G401 (cell line): Measurements from ENCODE around the gene RASSF8. TPM values are rescaled to one million over a fixed set of nuclear protein-coding genes. Genes with fewer than 3 reads are reported as not detected.
"Not testable (repeated sequence)": the region's sequence is repeated elsewhere in the genome, so short reads cannot be mapped to it uniquely, and the experiment has no call there.

Experiments used
- DNase-seq: peaks from one replicate; pipeline ENCODE4 v3.0.0-alpha.2; 2015; ENCODE audit warnings: low spot score
- in situ Hi-C: cut with HindIII; loops from 2 replicates; pipeline ENCODE4 v1.10.0; 2016; ENCODE audit warnings: low sequenced_read_pairs, mixed read lengths
- total RNA-seq: library from RNA; depleted of rRNA; stranded (reverse); fragments of >200 nt; shearing (Covaris generic); gene quantifications from 2 replicates; pipeline ENCODE4 v1.2.3, GENCODE V29; 2014

The RASSF8 gene
- total RNA-seq, 1 experiment from 2014 or later = 13.7 TPM

DNA sequence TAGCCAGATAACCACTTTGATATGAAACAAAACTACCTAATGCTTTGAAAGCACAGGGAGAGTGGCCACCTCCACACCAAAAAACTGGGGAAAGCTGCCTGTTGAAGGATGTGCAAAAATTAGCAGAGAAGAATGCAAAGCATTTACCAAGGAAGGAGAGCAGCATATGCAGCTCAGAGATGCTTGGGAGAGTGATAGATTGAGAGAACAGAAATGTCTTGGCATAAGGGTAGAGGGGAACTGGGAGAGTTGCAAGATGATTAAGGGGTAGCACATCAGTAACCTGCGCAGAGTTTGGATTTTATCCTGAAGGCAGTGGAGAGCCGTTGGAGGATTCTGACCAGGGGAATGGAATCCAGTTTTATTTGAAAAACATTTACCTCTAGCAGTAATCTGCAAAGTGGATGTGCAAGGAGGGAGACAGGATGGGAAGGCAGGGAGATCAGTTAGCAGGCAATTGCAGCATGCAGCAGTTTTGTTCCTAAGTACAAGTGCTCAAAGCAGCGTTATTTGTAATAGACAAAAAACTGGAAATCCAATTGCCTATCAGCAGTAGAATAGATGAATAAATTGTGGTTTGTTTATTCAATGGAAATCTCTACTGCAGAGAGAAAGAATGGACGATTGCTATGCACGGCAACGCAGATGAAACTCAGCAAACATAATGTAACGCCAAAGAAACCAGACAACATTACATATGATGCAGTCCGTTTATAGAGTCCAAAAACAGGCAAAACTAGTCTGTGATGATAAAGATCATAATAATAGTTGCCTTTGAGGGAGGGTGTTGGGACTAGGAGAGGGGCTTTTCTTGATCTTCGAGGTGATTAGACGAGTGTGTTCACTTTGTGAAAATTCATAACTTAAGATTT lies 84.9 kb downstream of the RASSF8 start:
- DNase-seq = no peak
- in situ Hi-C loops = no loop called here

DNA sequence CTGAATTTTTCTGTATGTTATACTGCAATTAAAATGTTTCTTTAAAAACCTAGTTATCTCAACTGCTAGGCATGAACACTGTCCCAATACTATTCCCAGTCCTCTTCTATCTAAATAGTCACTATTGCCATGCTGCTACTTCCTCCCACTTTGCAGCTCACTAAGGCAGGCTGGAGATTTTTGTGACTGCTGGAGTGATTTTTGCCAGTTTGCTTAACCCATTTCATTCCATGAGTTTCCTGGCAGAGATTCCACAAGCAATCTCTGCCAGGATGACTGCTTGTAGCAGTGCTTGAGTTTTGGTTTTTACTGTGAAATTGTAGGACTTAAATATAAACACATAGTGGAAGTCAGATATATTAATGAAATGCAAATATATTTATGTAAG lies 85.5 kb downstream of the RASSF8 start:
- peak; percentile 23 for DNase-seq
- in situ Hi-C loops = no loop called here

DNA sequence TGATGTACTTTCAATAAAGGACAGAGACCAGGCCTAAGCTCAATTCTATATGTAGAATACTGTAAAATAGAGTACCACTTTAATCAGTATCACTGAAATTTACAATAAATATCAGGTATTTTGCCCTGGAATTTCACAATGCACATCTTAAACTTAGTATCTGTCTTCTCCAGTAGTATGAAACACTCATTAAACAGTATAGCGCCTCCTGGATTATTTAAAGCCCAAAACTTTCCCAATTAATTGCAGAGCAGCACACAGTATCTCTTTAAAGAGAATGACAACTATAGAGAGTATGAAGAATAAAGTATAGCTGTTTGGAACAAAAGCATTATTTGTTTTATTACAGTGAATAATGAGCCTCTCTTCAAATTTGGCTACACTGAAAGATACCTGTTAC lies 86.1 kb downstream of the RASSF8 start:
- DNase-seq = no peak
- in situ Hi-C loops = no loop called here

DNA sequence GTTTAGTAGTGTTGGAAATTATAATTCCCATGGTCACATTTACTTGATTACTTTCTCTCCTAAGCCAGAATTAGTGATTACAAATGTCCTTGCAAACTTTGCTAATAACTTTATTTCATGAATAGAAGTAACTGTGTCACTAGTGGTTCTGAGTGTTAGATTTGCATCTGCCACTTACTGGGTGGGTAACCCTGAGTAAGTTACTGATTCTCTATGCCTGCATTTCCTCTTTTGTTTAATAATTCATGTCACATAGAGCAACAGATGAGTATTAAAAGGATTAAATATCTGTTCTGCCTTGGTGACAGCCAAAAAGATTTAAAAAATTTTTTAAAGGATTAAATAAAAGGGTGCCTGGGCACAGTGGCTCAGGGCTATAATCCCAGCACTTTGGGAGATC lies 87.7 kb downstream of the RASSF8 start:
- in situ Hi-C loops = no loop called here

DNA sequence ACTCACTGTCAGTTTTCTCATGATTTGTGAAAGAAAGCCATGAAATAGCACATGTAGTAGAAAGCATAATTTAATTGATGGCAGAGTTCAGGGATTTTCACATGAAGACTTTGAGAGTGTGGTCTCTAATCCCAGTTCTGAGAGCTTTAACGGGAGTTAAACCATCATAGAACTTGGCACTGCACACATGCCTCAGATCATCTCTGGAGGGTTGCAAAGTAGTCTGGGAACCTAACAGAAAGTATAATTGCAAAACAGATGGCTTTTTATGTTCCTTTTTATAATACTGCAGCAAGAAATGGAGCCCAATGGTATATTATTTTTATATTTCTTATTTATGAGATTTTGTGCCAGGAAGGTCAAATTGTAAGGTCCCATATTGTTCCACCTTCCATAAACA lies 88.4 kb downstream of the RASSF8 start:
- DNase-seq = no peak
- in situ Hi-C loops = no loop called here

More for the DNA sequence above, 87.7 kb downstream of the RASSF8 start:
- DNase-seq = no peak

DNA sequence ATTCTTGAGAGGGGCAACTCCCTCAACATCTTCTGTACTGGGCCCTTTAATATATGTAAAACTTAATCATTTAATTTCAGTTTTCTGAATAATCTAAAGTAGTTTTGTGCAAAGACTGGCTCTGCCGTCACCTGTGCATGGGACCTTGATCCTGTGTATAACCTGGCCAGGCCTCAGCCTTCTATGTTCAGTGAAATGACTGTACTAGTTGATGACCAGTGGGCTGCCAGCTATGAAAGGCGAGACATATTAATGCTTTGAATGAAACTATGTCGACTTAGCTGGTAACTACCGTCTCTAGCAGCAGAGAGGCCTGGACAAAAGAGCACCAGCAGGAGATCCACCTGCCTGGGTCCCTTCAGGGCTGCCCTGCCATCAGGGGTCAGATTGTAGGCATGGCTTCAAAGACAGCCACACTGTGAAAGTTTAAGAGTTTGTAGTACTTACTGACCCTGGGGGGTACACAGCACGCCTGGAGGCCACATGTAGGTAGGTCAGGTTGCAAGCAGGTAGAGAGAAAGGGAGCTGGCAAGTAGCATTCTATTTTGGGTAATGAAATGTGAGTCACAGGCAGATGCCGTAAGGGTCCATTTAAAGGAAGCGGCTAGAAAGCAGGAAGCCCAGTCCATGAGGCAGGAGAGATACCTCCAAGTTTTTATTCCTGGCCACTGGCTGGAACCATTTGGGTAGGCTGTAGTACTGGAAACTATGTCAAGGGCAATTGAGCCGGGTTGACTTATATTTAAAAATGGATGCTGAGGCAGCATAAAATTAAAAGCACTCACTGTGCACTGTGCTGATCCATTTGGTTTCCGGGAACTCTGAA lies 89.1 kb downstream of the RASSF8 start:
- DNase-seq = no peak
- in situ Hi-C loops = no loop called here

DNA sequence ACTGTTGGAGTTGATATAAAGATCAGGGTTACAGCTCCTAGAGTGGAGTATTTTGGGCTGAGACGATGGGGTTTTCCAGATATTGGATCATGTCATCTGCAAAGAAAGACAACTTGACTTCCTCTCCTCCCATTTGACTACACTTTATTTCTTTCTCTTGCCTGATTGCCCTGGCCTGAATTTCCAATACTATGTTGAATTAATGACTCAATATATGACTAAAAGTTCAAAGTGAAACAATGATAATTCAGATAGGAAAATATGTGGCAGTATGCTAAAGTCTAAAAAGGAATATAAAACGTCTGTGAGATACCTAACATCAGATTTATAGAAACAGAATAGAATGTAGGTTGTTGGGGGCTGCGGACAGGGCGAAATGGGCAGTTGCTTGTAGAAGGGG lies 94.2 kb downstream of the RASSF8 start:
- in situ Hi-C loops = no loop called here
- DNase-seq = no peak

DNA sequence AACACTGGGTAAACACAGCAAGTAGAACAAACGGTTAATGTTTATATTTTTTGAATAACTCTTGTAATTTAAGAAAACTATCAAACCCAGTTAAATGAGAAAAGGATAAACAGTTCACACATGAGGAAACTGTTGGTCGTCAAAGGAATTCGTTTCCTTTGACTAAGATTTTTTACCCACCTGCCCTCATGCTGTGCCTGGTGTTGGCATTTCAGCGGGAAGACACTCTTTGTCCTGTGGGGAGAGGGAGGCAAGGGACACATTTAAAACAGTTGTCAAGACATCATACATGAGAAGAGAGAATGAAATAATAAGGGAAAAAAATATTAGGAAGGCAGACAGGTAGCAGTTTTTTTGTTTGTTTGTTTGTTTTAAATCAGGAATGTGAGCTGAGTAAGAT lies 95.9 kb downstream of the RASSF8 start:
- in situ Hi-C loops = no loop called here
- no peak for DNase-seq

DNA sequence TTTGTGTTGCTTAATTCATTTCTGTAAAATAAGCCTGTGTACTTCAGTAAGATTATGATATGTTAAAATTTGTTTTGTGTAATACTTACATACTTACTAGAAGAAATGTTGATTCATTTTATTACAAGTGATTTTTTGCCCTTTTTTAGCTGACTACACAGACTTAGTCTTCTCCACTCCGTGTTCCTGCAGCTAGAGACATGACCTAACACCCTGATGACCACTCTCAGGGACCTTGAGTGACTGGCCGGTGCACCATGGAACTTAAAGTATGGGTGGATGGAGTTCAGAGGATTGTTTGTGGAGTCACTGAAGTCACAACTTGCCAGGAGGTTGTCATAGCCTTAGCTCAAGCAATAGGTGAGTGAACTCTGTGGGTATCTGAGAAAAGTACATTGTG lies 96.6 kb downstream of the RASSF8 start:
- DNase-seq = no peak
- in situ Hi-C loops = no loop called here

DNA sequence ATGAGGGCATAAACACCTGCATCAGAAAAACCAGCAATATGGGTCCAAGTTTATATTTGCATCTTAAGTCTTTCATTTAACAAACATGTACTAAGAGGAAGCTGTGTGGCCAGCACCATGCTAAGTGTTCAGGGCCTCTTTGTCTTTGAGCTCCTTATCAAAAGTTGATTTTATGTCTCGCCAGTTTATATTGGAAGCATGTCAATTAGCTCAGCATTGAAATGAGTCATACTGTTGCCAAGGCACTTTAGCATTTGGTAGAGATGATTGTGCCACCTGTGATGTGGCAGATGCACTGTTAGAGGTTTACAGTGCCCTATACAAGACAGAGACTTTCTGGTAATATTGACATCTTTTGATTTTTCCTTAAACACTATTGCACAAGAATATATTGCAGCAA lies 97.9 kb downstream of the RASSF8 start:
- in situ Hi-C loops = no loop called here

DNA sequence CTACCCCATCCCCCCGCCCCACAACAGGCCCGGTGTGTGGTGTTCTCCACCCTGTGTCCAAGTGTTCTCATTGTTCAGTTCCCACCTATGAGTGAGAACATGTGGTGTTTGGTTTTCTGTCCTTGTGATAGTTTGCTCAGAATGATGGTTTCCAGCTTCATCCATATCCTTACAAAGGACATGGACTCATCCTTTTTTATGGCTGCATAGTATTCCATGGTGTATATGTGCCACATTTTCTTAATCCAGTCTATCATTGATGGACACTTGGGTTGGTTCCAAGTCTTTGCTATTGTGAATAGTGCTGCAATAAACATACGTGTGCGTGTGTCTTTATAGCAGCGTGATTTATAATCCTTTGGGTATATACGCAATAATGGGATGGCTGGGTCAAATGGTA lies 98.8 kb downstream of the RASSF8 start:
- in situ Hi-C loops, DNase-seq: not testable (repeated sequence)

More for the DNA sequence above, 97.9 kb downstream of the RASSF8 start:
- DNase-seq = peak; percentile 50

DNA sequence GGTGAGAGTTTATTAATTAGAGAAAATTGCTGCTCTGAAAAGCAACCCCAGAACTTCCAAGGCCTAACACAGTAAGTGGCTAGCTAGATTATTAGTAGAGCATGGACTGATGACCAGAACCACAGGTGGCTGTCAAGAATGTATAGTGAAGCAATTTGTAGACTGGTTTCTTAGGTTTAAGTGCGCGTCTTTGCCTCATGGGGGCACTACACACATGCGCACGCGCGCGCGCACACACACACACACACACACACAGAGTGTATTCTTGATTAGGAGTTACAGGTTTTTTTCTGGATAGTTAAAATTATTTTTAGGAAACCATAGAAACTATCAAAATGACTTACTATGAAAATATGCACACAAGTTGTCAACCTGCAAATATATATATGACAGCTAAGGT lies 99.8 kb downstream of the RASSF8 start:
- DNase-seq = no peak
- in situ Hi-C loops = no loop called here

DNA sequence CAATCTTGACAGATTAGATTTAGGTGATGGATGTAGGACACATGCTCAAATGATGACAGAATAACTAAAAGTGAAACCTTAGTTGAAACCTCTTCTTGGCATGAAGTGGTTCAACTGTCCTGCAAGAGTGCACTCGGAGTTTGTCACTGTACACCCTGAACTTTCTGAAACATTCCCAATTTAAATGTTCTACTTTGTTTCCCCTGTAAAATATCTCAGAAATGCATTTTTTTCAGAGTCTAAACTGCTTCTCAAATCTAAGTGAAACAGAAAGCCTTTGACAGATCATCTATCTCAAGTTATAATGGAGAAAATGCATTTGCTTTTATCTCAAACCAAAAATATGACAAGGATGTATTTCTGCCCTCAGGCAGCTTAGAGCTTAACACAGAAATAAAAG lies 100.3 kb downstream of the RASSF8 start:
- in situ Hi-C loops = no loop called here
- DNase-seq = no peak

DNA sequence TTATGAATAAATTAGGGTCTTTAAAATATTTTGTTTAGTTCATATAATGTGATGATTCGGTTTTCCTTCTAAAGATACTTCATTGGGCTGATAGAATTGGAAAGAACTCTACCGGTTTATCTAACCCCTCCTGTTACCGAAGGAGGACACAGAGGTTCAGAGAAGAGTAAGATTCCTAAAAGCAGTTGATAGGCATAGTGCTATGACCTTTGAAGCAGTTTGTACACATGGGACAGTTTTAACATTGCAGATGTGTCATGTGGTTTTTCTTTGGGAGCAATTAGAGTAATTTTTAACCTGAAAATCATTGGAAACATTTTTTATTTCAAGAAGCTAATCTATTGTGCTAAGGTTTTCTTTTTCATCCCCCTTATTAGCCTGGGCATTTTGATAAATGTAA lies 103.5 kb downstream of the RASSF8 start:
- no peak for DNase-seq
- in situ Hi-C loops = no loop called here

DNA sequence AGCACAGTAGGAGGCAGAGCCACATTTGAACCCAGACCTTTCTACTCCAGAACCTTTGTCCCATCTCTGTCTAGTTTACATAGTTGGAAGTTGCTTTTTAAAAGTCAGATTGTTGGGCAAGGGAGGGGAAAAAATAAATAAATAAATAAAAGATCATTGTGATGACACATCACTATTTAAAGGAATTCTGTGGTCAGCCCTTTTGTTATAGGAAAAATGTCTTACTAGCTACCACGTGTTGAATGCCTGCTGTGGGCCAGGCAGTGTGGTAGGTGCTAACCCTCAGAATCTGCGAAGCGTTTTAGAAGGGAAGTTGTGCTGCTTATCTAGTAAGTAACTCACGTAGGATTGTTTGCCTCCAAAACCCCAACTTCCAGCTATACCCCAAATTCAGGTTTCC lies 104.1 kb downstream of the RASSF8 start:
- DNase-seq = no peak

DNA sequence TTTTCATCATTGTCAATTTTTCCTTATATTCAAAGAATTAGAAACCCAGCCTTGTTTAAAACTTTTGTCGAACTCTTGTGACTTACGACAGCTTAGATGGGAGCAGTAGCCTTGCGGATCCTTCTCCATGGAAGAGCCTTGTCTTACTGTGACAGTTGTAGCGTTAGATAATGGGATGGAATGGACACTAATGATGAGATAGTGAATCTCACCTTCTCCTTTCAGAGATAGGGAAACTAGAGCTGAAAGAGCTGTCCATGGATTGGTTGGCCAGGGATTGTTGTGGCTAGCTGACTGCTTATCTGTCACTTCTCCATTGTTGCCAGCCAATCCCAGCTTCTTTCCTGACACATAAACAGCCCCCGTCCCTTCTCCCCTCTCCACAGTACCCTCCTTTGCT lies 107.0 kb downstream of the RASSF8 start:
- in situ Hi-C loops = no loop called here
- no peak for DNase-seq

More for the DNA sequence above, 104.1 kb downstream of the RASSF8 start:
- in situ Hi-C loops = no loop called here

DNA sequence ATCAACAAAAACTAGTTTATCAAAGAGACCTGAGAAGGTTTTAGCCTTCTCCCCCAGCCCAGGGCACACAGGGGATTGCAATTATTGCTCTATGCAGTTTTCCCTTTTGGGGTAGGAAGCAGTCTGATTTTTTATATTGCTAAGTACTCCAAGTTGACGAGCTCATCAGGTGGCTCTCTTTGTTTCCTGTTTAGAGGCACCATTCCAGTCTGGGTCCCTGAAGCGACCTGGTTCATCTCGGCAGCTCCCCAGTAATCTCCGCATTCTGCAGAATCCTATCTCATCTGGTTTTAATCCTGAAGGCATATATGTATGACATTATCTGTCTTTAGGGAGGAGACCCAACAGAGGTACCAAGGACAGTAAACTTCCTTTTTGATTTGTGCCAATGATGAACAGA lies 110.0 kb downstream of the RASSF8 start:
- DNase-seq = no peak
- in situ Hi-C loops = no loop called here

DNA sequence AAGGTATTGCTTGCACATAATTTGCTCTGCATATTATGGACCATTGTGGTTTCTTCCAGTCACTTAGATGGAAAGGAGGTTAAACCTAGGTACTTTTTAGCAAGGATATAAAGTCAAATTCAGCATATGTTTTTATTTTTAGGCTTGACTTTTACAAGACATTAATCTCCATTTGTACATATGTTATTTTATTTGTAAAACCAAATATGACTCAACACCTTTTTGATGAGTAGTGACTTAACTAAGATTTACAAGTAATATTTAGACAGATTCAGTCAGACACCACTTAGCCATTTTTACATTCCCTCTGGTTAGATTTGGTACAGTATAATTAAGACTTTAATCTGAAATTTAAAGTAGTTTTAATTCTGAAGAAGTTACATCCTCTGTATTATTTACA lies 111.3 kb downstream of the RASSF8 start:
- in situ Hi-C loops = no loop called here
- no peak for DNase-seq

DNA sequence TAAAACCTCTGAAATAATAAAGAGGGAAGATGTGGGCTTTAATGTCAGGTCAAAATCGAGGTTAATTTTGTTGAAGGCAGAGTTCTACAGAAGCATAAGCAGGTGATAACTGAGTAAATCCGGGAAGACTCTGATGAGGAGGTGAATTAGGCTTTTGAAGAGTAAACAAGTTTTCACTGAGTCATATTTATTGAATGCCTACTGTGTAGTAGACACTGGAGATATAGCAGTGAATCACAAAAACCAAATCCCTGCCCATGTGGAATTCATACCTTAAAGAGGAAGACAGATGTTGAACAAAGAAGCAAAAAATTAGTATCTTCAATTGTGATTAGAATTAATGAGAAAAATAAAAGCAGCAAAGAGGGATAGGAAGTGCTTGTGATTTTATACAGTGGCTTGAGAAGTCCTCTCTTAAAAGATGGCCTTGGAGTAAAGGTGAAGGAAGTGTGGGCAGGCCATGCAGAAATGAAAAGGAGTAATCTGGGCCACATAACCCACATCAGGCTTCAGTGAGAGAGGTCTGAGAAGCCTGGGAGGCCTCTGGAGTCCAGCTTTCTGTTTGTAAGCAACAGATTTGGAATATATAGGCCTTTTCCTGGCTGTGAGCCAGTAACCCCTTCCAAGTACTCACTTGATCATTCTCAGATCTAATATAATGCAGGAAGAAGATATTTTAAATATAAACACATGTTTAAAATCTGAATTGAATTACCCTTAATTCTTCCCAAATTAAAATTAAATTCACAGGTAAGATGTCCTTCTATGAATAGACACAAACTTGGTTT lies 119.6 kb downstream of the RASSF8 start:
- in situ Hi-C loops = no loop called here

DNA sequence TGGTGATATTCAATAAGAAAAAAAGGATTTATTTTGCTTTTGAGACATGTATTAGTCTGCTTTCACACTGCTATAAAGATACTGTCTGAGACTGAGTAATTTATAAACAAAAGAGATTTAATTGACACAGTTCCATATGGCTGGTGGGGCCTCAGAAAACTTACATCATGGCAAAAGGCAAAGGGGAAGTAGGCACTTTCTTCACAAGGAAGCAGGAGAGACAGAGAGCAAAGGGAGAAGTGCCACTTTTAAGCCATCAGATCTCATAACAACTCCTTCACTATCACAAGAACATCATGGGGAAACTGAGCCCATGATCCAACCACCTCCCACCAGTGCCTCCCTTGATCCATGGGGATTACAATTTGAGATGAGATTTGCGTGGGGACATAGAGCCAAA lies 122.4 kb downstream of the RASSF8 start:
- in situ Hi-C loops = no loop called here
- DNase-seq = no peak

More for the DNA sequence above, 119.6 kb downstream of the RASSF8 start:
- no peak for DNase-seq
